ENCODE measurements around the gene VTA1. TPM values are rescaled to one million over a fixed set of nuclear protein-coding genes. Genes with fewer than 3 reads are reported as not detected.

The VTA1 gene
- total and polyA plus RNA-seq, 2 of the 8 experiments (the other 6 are each of a cell fraction or from before 2014, with no cell fraction given), result 63.6 to 67.0 TPM

DNA sequence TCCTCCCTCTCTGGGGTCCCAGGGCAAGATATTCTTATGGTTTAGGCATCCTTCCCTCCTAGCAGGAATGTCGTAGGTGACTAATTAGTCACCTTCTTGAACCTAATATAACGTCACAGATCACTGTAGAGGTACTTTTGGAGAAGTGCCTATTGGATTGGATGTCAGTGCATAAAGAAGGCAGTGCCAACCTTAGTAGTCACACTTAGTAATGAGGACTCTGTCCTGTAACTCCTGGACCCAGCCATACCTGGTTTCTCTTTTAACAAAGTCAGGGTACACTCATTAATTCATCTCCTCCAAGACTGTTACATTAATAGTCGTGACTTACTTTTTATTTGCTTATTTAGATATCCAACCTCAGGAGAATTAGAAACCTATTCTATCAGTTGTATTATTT lies 20.0 kb downstream of the VTA1 start (continued):
- no peak for TF ChIP-seq NANOG (IDR thresholded peaks at IDR 0.05; ENCODE audit: insufficient read depth, low read depth, low read length, poor library complexity, severe bottlenecking)
- TF ChIP-seq BCL11A (IDR thresholded peaks at IDR 0.05; ENCODE audit: low read depth in 2 of 2, low read length in 2 of 2), result no peak
- TF ChIP-seq, protein P1, sequence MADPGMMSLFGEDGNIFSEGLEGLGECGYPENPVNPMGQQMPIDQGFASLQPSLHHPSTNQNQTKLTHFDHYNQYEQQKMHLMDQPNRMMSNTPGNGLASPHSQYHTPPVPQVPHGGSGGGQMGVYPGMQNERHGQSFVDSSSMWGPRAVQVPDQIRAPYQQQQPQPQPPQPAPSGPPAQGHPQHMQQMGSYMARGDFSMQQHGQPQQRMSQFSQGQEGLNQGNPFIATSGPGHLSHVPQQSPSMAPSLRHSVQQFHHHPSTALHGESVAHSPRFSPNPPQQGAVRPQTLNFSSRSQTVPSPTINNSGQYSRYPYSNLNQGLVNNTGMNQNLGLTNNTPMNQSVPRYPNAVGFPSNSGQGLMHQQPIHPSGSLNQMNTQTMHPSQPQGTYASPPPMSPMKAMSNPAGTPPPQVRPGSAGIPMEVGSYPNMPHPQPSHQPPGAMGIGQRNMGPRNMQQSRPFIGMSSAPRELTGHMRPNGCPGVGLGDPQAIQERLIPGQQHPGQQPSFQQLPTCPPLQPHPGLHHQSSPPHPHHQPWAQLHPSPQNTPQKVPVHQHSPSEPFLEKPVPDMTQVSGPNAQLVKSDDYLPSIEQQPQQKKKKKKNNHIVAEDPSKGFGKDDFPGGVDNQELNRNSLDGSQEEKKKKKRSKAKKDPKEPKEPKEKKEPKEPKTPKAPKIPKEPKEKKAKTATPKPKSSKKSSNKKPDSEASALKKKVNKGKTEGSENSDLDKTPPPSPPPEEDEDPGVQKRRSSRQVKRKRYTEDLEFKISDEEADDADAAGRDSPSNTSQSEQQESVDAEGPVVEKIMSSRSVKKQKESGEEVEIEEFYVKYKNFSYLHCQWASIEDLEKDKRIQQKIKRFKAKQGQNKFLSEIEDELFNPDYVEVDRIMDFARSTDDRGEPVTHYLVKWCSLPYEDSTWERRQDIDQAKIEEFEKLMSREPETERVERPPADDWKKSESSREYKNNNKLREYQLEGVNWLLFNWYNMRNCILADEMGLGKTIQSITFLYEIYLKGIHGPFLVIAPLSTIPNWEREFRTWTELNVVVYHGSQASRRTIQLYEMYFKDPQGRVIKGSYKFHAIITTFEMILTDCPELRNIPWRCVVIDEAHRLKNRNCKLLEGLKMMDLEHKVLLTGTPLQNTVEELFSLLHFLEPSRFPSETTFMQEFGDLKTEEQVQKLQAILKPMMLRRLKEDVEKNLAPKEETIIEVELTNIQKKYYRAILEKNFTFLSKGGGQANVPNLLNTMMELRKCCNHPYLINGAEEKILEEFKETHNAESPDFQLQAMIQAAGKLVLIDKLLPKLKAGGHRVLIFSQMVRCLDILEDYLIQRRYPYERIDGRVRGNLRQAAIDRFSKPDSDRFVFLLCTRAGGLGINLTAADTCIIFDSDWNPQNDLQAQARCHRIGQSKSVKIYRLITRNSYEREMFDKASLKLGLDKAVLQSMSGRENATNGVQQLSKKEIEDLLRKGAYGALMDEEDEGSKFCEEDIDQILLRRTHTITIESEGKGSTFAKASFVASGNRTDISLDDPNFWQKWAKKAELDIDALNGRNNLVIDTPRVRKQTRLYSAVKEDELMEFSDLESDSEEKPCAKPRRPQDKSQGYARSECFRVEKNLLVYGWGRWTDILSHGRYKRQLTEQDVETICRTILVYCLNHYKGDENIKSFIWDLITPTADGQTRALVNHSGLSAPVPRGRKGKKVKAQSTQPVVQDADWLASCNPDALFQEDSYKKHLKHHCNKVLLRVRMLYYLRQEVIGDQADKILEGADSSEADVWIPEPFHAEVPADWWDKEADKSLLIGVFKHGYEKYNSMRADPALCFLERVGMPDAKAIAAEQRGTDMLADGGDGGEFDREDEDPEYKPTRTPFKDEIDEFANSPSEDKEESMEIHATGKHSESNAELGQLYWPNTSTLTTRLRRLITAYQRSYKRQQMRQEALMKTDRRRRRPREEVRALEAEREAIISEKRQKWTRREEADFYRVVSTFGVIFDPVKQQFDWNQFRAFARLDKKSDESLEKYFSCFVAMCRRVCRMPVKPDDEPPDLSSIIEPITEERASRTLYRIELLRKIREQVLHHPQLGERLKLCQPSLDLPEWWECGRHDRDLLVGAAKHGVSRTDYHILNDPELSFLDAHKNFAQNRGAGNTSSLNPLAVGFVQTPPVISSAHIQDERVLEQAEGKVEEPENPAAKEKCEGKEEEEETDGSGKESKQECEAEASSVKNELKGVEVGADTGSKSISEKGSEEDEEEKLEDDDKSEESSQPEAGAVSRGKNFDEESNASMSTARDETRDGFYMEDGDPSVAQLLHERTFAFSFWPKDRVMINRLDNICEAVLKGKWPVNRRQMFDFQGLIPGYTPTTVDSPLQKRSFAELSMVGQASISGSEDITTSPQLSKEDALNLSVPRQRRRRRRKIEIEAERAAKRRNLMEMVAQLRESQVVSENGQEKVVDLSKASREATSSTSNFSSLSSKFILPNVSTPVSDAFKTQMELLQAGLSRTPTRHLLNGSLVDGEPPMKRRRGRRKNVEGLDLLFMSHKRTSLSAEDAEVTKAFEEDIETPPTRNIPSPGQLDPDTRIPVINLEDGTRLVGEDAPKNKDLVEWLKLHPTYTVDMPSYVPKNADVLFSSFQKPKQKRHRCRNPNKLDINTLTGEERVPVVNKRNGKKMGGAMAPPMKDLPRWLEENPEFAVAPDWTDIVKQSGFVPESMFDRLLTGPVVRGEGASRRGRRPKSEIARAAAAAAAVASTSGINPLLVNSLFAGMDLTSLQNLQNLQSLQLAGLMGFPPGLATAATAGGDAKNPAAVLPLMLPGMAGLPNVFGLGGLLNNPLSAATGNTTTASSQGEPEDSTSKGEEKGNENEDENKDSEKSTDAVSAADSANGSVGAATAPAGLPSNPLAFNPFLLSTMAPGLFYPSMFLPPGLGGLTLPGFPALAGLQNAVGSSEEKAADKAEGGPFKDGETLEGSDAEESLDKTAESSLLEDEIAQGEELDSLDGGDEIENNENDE (IDR thresholded peaks at IDR 0.05; ENCODE audit: insufficient replicate concordance, low read length), result no peak
- TF ChIP-seq NRF1 (IDR thresholded peaks at IDR 0.05; ENCODE audit: low read depth, low read length), result no peak
- TF ChIP-seq RXRA (IDR thresholded peaks at IDR 0.05; ENCODE audit: insufficient read depth, low read depth, low read length), result no peak
- TF ChIP-seq SIRT6 (IDR thresholded peaks at IDR 0.05; ENCODE audit: low read length), result no peak
- no peak for TF ChIP-seq TBP (IDR thresholded peaks at IDR 0.05; ENCODE audit: low read depth, low read length)
- no peak for TF ChIP-seq TEAD4 (IDR thresholded peaks at IDR 0.05; ENCODE audit: low read depth, low read length)
- no peak for TF ChIP-seq HDAC6 (IDR thresholded peaks at IDR 0.05; ENCODE audit: low read depth, low read length)

All from H1 (cell line).